ENCODE data around the gene COL20A1.

The COL20A1 gene

DNA sequence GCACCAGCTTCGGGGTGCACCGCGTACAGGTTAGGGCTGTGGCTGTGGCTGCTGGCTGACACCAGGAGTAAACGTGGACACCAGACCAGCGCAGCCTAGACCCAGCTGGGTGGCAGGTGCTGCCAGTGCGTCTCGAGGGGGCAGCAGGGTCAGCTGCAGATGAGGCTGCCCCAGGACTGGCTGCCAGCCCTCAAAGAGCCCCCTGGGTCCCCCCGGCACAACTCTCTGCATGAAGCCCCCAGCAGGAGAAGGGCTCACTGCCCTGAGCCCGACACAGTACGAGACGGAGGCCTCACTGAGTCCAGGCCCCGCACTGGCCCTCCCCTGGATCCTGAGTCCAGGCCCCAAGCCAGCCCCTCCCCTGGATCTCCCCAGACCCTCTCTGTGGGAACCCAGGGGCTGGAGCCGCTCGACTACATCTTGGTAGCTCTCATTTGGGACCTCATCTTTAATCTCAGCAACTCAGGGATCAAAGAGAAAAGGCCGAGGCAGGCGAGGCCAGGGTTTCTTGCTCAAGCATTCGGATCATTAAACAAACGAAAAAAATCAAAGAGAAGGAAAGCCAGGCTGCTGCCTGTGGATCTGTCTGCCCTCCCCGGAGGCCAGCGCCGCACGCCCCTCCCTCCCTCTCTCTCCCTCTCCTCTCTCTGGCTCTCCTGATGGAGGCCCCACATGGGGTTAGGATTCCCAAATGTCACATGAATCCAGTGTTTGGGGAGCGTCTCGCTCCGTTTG lies 31.8 kb upstream of the COL20A1 start:
- DNase-seq (ENCODE audit: low spot score), result no peak

DNA sequence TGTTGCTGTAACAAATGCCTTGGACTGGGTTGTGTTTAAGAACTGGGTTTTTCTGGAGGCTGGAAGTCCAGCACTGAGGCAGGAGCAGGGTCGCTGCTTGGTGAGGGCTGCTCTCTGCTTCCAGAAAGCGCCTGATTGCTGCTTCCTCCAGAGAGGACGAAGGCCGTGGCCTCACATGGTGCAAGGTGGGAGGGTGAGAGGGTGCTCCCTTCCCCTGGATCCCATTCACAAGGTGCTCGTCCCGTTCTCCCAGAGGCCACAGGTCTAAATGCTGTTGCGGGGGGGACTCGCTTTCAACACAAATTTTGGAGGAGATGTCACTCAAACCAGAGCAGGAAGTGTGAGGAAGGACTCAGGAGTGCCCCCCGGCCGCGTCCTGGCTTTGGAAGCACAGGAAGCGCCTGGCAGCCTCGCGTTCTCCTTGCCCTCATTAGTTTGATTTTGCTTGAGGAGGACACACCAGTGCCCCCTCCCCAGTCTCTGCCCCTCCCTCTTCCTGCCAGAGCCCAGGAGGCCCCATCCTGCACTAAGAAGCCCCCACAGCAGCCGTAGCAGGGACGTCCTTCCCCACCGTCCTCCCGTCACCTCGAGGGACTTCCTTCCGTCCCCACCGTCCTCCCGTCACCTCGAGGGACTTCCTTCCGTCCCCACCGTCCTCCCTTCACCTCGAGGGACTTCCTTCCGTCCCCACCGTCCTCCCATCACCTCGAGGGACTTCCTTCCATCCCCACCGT lies 31.0 kb upstream of the COL20A1 start:
- no peak for DNase-seq (ENCODE audit: low spot score)

DNA sequence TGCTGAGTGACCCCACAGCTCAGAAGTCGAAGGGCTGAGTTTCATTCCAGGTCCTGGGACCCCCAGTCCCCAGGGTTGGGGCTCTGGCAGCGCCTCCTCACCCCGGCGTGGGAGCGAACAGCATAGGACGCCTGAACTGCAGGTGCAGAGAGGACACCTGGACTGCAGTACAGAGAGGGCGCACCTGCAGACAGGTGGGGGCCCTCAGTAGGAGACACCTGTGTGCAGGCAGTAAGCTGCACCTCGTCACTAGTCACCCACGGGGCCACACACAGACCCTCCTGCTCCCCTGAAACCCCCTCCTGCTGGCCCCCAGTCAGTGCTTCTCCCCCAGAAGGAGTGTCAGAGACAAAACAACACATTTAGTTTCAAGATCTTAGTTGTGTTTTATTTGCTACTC lies 30.1 kb upstream of the COL20A1 start:
- DNase-seq (ENCODE audit: low spot score), result no peak

DNA sequence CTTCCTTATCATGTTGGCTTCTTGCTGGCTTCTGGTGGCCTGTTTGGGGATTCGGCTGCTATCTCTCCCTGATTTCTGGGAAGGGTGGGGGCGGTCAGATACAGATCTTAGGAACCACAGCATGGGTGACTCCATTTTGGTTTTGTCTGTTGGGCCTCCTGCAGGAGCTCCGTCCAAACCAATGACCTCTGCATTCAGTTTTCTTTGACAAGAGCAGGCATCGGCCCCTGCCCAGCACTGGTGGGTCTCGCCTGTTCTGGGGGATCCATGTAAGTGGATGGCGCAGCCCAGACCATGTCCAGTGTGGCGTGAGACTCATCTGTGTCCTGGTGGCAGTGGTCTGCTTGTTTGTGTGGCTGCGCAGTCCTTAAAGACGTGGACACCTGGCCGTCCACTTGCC lies 29.0 kb upstream of the COL20A1 start:
- no peak for DNase-seq (ENCODE audit: low spot score)

DNA sequence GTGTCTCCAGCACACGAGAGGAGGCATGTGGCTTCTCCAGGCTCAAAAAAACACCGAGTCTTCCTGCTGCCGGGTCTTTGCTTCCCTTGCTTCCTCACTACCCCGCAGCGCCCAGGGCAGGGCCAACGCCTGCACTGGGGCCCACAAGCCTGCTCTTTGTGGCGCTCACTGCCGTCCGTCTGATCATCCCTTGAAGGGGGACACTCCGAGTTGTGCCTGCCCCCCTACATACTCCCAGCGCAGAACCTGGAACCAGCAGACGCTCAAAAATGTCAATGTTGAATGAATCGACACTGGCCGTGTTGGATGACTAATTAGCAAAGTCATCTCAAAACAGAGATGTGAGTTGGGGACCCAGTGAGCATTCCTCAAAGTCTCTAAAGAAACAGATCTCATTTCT lies 28.5 kb upstream of the COL20A1 start:
- no peak for DNase-seq (ENCODE audit: low spot score)

DNA sequence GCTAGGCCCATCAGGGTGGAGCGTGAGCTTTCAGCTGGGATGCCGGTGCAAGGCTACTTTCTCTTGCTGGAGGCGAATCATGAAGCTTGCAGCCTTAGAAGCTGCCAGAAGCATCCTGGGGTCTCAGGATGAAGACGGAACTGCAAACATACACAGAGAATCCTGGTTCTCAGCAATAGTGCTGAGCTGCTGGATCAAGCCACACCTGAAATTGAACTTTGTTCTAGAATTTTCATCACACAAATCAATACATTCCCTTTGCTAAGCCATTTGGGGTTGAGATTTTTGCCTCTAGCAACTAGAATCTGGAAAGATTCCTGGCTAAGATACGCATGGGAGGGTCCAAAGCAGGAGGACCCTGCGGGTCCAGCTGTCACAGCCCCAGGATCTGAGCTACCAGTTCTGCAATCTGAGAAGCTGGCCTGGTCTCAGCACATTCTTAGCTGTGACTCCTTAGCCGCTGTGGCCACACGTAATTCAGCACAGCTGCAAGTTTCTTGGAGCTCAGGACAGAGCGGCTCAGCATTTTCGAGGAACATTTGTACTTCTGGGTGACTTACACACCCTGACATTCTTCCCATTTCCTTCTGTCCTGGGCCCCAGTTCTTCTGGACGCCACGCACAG lies 27.0 kb upstream of the COL20A1 start:
- DNase-seq (ENCODE audit: low spot score), result no peak

DNA sequence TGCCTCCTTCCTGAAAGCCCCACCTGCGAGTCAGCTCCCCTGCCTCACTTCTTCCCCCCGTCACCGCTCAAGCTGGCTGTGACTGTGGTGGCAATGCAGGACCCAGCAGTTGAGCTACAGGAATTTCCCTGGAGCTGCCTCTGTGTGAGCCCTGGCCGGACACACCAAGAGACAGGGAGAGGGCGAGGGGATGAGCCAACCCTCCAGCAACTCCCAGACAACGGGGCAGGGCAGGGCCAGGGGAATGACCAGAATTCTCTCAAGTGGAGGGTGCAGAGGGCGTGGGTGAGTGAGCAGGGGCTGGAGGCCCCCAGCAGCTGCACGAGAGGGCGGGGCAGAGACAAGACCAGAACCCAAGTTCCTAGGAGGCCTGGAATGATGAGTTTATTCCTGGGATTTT lies 25.3 kb upstream of the COL20A1 start:
- no peak for DNase-seq (ENCODE audit: low spot score)

DNA sequence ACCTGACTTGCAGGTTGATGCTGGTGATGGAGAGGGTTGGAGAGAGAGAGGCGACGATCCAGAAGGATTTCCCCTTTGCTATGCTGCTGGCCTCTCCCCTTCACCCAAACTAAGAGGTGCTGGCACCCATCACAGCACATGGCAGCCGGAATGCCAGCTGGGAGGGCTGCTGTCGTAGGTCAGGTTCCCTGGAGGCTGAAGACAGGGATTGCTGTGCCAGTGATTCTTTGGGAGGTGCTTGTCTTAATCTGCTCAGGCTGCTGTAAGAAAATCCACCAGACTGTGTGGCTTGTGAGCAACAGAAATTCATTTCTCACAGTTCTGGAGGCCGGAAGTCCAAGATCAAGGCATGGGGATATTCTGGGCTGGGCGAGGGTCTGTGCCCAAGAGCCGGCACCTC lies 24.7 kb upstream of the COL20A1 start:
- no peak for DNase-seq (ENCODE audit: low spot score)

DNA sequence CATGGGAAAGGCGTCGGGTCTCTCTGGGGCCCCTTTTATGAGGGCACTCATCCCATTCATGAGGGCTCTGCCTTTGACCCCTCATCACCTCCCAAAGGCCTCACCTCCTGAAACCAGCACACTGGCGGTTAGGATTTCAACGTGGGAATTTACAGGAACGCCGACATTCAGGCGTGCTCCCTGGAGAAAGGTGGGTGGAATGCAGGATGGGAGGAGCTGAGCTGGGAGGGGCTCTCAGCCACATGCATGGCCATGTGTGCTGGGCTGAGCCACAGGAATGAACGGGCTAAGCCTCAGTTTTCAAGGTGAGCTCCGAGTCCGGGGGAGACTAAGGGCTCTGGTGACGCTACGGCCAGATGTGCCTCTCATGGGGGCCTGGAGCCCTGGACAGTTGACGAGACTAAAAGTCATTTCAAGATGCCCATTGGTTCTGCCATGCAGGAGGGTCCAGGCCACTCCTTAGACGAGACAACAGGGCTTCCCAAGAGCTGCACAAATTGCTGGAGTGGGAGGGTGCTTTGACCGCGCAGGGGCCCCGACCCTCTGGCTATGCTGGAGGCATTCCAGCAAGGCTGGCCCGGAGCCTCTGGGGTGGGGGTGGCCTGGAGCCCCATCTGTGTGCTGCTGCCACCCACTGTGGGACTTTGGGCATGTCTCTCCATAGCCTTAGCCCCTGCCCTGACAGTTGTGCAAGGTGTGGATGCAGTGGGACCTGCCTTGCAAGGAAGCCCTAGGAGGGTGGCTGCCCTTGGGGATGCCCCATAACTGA lies 24.1 kb upstream of the COL20A1 start:
- DNase-seq (ENCODE audit: low spot score), result peak; percentile 39

DNA sequence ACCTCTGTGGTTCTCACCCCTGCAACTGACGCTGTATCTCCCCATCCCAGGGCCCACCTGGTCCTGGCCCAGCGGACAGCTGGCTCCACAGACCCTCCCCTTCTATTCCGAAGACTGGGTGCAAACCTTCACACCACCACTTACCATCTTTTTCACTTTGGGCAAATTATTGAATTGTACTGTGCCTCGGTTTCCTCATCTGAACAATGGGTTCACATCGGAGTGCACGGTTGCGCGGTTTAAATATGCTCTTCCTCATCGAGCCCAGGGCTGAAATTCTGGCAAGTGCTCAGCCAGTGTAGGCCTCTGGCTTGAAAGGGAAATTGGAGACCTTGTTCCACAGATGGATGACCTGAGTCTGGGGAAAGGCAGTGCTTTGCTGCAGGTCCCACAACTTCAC lies 23.3 kb upstream of the COL20A1 start:
- no peak for DNase-seq (ENCODE audit: low spot score)

DNA sequence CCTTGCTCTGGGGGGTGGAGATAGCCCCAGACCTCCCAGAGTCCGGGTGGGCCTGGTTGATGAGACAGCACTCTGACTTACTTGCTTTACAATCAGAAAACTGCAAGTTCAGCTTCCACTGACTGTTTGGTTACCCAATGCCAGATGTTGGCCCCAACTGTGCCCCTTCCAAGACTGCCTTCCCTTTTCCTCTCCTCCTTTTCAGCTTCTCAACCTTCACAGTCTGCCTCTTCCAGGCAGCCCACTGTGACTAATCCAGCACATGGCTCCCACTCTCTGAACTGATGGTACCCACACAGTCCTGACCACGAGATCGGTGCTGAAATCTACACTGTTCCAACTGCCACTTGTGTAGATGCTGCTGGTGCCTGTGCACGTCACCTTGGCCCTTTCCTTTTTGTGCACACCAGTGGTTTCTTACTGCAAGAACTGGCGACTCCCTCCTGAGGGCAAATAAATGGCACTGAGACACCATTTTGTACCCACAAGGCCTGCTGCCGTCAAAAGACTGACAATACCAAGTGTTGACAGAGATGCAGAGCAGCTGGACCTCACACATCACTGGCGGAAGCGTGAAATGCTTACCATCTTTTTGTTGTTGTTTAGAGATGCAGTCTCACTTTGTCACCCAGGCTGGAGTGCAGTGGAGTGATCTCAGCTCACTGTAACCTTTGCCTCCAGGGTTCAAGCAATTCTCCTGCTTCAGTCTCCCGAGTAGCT lies 22.2 kb upstream of the COL20A1 start:
- no peak for DNase-seq (ENCODE audit: low spot score)

DNA sequence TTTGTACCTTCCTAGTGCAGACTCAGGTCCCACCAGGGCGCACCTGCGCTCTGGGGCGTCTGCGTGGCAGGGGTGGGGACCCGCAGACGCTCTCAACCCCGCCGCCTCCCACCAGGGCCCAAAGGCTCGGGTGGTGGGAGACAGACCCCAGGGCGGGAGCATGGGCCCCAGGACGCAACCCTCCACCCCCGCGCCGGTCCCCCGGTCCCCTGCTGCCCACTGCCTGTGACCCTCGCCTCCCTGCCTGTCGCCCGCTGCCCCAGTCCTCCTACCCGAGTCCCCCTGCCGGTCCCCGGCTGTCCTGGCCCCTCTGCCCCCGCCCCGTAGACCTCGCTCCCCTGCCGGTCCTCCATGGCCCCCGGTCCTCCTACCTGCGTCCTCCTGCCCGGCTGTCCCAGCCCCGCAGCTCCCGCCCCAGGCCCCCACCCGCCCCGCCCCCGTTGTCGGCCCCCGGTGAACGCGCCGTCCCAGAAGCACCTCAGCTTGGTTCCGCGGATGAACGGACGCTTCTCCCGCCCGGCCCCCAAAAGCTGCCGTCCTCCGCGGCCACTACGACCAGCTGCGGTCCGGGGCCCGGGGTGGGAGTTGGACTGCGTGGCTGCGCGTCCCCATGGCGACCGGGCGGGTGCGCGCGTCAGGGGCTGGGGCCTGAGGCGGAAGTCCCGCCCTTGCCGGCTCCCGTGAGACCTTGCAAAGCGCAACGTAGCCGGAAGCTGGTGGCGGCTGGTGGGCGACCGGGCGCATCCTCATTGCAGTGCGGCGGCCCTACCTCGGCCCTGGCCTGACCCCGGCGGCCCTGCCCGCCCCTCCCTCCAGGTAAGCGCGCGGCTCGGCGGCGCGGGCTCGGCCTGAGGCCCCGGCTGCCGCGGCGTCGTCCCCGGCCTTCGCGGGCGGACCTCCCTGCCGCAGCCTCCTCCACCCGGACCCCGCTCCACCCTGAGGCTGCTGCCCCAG lies 20.6 kb upstream of the COL20A1 start, which contains the start of gene ARFGAP1:
Gene ARFGAP1, plus strand, starts transcription at position 709 of the 954 bp plus-strand sequence. CDS start 2,768 bp downstream, outside the sequence.
- DNase-seq (ENCODE audit: low spot score), result peak; percentile 84

DNA sequence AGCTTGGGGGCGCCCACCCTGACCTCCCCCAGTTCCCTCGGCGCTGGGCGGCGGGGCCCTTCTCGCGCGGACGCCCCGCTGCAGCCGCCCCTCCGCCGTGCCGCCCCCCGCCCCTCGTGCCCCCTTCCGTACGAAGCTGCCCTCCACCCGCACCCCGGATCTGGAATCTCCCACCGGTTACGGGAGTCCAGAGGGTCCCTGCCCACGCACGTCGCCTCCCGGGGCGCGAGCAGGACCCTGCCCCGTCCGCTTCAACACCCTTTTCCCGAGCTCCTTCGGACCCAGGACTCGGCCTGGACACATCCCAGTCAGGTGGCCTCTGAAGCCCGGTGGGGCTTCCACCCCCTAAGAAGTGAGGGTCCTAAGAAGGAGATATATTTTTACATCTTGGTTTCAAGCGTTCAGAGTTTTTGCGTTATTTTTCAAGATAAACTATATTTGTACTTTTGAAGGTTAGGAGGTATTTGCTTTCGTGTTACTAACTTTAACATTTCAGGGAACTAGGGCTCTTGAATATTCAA lies 19.9 kb upstream of the COL20A1 start:
- no peak for DNase-seq (ENCODE audit: low spot score)

DNA sequence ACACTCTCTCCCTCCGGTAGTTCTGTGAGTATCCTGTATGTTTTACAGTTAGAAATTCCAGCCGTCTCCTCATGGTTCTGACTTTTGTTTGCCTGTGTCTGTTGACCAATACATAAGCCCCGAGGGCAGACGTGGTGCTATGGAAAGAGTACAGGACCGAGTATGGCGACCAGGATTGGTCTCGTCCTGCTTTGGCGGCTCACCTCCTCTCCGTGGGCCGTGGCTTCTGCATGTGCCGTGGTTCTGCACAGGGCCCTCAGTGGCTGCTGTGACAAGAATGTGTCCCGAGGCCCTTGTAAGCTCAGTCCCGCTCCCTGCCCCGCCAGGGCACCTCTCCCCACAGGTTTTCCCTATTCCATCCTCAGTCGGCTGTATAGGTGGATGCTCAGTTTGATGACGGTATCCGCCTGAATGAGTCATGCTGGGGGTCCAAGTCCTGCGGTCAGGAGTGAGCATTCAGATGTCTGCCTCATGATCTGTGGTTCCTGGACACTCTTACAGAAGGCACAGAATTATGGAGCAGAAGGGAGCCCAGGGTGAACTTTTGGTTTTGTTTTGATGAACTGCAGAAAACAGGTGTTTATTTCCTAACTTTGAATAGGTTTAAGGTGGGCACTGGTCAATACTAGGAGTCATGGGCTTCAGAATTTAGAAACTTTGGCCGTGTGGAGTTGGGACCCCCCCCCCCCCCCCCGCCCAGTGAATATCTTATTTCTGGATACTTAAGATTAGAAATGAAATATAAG lies 19.2 kb upstream of the COL20A1 start:
- DNase-seq (ENCODE audit: low spot score), result no peak

DNA sequence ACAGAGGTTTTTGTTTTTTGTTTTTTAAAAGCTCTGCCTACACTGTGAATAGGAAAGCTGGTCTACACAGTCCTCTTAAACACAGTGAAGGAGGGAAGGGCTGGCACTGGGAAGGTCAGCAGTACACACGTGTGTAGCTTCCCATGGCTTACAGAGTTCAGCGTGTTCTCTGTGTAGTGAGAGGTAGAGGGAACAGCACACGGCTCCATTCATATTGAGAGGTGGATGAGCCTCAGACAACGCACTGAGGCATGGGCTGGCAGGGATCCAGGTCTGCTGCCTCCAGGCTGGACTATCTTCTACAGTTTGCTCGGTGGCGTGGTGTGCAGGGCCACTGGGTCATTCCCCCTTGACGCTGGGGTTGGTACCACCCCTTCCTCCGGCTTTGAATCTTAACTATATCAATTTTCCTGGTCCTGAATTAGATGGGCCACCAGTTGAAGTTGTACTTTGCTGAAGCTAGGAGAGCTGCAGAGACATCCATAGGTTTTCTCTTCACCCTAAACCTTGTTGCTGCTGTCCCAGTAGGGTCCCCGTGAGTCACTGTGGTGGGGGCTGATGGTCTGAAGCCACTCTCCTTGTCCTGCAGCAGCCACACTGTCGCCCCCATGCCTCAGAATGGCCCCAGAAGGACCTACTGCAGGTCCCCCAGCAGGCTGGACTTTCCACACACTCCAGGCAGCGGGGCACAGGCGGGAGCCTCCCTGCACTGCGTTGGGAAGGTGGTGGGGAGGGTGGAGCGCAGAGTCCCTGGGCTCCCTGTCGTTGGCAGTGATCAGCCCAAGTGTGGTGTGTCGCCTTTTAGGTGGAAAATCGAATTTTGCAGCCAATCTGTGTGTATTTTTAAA lies 18.4 kb upstream of the COL20A1 start:
- no peak for DNase-seq (ENCODE audit: low spot score)

DNA sequence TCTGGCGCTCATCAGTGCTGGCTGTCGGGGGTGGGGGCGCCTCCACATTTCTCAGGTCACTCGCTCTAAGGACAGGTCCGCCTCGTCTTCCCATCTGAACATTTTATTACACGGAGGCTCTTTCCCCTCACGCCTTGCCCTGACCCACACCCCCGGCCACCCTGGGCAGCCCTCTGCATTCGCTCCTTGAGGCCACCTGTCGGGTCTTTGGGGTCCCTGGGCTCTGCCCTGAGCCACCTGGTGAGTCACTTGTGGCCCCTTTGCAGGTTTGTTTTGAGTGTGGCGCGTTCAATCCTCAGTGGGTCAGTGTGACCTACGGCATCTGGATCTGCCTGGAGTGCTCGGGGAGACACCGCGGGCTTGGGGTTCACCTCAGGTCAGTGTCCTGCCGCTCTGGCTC lies 17.2 kb upstream of the COL20A1 start:
- no peak for DNase-seq (ENCODE audit: low spot score)

DNA sequence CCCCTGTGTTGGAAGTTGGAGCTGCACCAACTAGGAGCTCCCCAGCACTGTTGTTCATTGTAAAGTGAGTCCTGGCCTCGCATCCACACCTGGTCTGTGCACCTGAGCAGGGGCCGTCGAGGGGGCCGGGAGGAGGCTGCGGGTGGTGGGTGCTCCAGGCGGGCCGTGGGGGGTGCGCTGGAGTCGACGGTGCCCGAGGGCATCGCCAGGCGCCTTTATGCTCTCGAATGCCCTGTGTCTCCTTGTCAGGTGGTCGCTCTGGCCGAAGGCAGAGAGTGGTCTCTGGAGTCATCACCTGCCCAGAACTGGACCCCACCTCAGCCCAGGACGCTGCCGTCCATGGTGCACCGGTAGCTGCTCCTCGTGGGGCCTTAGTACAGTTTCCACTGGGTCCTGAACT lies 16.0 kb upstream of the COL20A1 start:
- DNase-seq (ENCODE audit: low spot score), result no peak

DNA sequence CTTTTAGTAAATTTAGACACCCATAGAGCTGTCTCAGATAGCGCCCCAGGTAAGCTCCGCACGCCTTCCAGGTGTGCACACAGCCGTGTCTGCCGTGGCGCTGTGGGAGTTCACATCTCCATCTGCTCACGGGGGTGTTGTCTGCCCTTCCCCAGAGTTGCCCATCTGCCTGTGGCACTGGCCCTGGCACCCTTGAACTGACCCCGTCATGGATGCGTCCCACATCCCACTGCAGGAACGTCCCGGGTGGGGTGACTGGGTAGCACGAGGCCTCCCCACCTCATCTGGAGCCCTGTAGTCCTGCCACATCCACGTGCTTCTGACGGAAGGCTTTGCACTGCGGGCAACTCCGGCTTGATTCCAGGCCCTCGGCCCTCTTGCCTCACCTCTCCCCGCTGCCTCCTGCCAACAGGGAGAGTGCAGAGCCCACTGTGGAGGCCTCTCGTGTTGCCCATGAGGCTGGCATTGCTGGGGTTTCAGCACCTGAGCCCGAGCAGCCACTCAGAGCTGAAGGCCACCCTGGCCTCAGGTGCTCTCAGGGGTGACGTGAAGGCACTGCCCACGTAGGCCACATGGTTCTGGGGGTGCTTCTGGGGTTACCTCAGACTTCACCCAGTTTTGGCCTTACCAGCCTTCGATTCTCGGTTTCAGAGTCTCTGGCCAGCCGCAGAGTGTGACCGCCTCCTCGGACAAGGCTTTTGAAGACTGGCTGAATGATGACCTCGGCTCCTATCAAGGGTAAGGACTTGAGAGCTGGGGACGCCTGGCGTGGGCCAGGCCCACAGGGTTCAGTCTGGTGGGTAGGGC lies 15.3 kb upstream of the COL20A1 start:
- DNase-seq (ENCODE audit: low spot score), result no peak
